ENCODE data around the gene LTBP1. TPM values are rescaled to one million over a fixed set of nuclear protein-coding genes. Genes with fewer than 3 reads are reported as not detected.

The LTBP1 gene
- total and polyA plus RNA-seq, 2 experiments from 2014 or later, result 15.7 to 49.8 TPM

DNA sequence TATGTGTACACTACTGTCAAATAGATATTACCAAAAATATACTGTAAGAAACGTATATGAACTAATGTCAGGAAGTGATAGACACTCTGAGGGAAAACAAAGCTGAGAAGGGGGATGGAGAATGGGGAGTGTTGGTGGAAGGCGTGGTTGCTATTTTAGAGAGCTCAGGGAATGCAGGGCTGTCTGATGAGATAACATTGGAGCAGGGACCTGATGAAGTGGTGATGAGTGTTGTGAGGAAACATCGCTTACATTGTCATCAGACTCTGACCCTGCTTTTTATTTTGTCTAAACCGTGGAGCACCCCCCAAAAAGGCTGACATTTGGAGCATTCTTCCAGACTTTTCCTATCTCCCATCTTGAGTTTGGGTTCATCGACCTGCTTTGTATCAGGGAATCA is 194.7 kb downstream of the LTBP1 start (continued):
- TF ChIP-seq, protein P1, sequence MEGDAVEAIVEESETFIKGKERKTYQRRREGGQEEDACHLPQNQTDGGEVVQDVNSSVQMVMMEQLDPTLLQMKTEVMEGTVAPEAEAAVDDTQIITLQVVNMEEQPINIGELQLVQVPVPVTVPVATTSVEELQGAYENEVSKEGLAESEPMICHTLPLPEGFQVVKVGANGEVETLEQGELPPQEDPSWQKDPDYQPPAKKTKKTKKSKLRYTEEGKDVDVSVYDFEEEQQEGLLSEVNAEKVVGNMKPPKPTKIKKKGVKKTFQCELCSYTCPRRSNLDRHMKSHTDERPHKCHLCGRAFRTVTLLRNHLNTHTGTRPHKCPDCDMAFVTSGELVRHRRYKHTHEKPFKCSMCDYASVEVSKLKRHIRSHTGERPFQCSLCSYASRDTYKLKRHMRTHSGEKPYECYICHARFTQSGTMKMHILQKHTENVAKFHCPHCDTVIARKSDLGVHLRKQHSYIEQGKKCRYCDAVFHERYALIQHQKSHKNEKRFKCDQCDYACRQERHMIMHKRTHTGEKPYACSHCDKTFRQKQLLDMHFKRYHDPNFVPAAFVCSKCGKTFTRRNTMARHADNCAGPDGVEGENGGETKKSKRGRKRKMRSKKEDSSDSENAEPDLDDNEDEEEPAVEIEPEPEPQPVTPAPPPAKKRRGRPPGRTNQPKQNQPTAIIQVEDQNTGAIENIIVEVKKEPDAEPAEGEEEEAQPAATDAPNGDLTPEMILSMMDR (conservative IDR thresholded peaks at IDR 0.05; ENCODE audit: low read depth in 2 of 2), result no peak
- TF ChIP-seq ZNF114 (CRISPR knock-in tag; IDR thresholded peaks at IDR 0.05), result no peak

DNA sequence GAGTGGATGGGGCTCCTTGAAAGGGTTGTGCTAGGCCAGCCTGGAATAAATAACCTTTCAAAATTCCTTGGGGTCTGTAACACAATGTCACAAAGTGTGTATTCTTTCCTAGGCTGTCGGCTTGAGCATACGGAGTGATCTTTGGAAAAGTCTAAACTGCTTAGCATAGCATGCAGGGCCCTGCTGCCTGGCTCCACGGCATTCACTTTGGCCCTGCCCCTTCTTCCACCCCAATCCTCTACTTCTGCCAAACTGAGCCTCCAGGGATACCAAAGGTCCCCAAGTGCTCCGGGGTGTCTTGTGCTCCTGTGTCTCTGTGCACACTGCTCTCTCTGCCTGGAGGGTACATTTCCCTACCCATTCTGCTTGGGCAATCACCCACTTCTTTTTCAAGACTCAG is 196.1 kb downstream of the LTBP1 start:
- Histone ChIP-seq H3K36me3 (ENCODE audit: insufficient read depth) (no peaks in the 10 kb centered on the region), H2AFZ (no peak overlapping the region), H3K27me3 (ENCODE audit: insufficient read depth) (no peaks in the 10 kb centered on the region), H3K4me1 (ENCODE audit: insufficient read depth) (peaks cover 8% of the 10 kb centered on the region; the same call in 1 of the 2 replicates), H3K27ac (ENCODE audit: low read depth) (no peak overlapping the region), H3F3A (replicated peaks; ENCODE audit: low read depth) (no peaks in the 10 kb centered on the region), H3K4me3 (no peak overlapping the region), H3K4me2 (no peak overlapping the region; the same call in 1 of the 2 replicates), H3K79me2 (replicated peaks; ENCODE audit: insufficient read depth) (no peaks in the 10 kb centered on the region), H3K9me2 (ENCODE audit: insufficient read depth) (no peaks in the 10 kb centered on the region), H4K20me1 (replicated peaks; ENCODE audit: insufficient read depth) (no peaks in the 10 kb centered on the region)
- H3K27ac Mint-ChIP-seq, result no peak overlapping the region
- ATAC-seq (peak; percentile 36; the same call in 2 of the 3 replicates), DNase-seq (ENCODE audit: low spot score) (no peak)
- H3K36me3 Mint-ChIP-seq (ENCODE audit: low read depth), result no peaks in the 10 kb centered on the region
- no peaks in the 10 kb centered on the region; the same call in 2 of the 3 replicates for H3K9me3 Mint-ChIP-seq
- peaks cover 18% of the 10 kb centered on the region for H3K4me1 Mint-ChIP-seq
- H3K27me3 Mint-ChIP-seq (ENCODE audit: insufficient read depth, low read depth, poor library complexity), result no peaks in the 10 kb centered on the region
- H3K4me3 Mint-ChIP-seq, result no peak overlapping the region
- no peak for TF ChIP-seq STAT1 (IDR thresholded peaks at IDR 0.05; ENCODE audit: unreplicated experiment)
- TF ChIP-seq, protein P2, sequence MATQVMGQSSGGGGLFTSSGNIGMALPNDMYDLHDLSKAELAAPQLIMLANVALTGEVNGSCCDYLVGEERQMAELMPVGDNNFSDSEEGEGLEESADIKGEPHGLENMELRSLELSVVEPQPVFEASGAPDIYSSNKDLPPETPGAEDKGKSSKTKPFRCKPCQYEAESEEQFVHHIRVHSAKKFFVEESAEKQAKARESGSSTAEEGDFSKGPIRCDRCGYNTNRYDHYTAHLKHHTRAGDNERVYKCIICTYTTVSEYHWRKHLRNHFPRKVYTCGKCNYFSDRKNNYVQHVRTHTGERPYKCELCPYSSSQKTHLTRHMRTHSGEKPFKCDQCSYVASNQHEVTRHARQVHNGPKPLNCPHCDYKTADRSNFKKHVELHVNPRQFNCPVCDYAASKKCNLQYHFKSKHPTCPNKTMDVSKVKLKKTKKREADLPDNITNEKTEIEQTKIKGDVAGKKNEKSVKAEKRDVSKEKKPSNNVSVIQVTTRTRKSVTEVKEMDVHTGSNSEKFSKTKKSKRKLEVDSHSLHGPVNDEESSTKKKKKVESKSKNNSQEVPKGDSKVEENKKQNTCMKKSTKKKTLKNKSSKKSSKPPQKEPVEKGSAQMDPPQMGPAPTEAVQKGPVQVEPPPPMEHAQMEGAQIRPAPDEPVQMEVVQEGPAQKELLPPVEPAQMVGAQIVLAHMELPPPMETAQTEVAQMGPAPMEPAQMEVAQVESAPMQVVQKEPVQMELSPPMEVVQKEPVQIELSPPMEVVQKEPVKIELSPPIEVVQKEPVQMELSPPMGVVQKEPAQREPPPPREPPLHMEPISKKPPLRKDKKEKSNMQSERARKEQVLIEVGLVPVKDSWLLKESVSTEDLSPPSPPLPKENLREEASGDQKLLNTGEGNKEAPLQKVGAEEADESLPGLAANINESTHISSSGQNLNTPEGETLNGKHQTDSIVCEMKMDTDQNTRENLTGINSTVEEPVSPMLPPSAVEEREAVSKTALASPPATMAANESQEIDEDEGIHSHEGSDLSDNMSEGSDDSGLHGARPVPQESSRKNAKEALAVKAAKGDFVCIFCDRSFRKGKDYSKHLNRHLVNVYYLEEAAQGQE (IDR thresholded peaks at IDR 0.05; ENCODE audit: unreplicated experiment), result no peak
- no peak for TF ChIP-seq ZNF114 (CRISPR knock-in tag; IDR thresholded peaks at IDR 0.05)
- no peak for TF ChIP-seq EZH2 (IDR thresholded peaks at IDR 0.05; ENCODE audit: low read depth, unreplicated experiment)
- TF ChIP-seq NANOG (IDR thresholded peaks at IDR 0.05; ENCODE audit: borderline replicate concordance), result no peak
- TF ChIP-seq CREB1 (CRISPR knock-in tag; IDR thresholded peaks at IDR 0.05; ENCODE audit: low read depth), result no peak
- no peak for TF ChIP-seq POLR2AphosphoS5 (IDR thresholded peaks at IDR 0.05; ENCODE audit: low read depth)
- TF ChIP-seq, protein P3, sequence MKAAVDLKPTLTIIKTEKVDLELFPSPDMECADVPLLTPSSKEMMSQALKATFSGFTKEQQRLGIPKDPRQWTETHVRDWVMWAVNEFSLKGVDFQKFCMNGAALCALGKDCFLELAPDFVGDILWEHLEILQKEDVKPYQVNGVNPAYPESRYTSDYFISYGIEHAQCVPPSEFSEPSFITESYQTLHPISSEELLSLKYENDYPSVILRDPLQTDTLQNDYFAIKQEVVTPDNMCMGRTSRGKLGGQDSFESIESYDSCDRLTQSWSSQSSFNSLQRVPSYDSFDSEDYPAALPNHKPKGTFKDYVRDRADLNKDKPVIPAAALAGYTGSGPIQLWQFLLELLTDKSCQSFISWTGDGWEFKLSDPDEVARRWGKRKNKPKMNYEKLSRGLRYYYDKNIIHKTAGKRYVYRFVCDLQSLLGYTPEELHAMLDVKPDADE (IDR thresholded peaks at IDR 0.05), result no peak
- no peak for TF ChIP-seq ZNF331 (CRISPR knock-in tag; IDR thresholded peaks at IDR 0.05; ENCODE audit: low read depth)
- TF ChIP-seq, protein P1 (conservative IDR thresholded peaks at IDR 0.05; ENCODE audit: low read depth in 2 of 2), result no peak
- TF ChIP-seq EZH2phosphoT487 (IDR thresholded peaks at IDR 0.05; ENCODE audit: unreplicated experiment), result no peak
- no peak for TF ChIP-seq JUNB (IDR thresholded peaks at IDR 0.05; ENCODE audit: unreplicated experiment)

All from GM23338 (cell line).